ENCODE data around the gene DMD. TPM values are rescaled to one million over a fixed set of nuclear protein-coding genes. Genes with fewer than 3 reads are reported as not detected.

The DMD gene
- polyA plus RNA-seq, 3 donors from 2014 or later: not detected

- no peak for DNase-seq
- no peak overlapping the region for H3K27ac Mint-ChIP-seq
- H3K4me3 Mint-ChIP-seq: no peak overlapping the region
- H3K4me1 Mint-ChIP-seq: no peaks in the 10 kb centered on the region
- H3K9me3 Mint-ChIP-seq: peaks cover 0 to 7% (median 0%) of the 10 kb centered on the region in 6 donors
- peaks cover 4 to 5% (median 4%) of the 10 kb centered on the region in 3 donors for H3K27me3 Mint-ChIP-seq (ENCODE audit: low read depth in 3 of 3)
- no peaks in the 10 kb centered on the region for H3K36me3 Mint-ChIP-seq
Observed at GRCh38 chrX:31186693-31187338, 2024.5 kb downstream of the DMD start.

- Mint-ChIP-seq H3K4me3 (no peak overlapping the region), H3K27ac (no peak overlapping the region), H3K9me3 (peaks cover 0 to 7% (median 0%) of the 10 kb centered on the region in 6 donors), H3K27me3 (ENCODE audit: low read depth in 3 of 3) (peaks cover 2 to 5% (median 4%) of the 10 kb centered on the region in 3 donors), H3K4me1 (no peaks in the 10 kb centered on the region), H3K36me3 (no peaks in the 10 kb centered on the region)
- no peak for DNase-seq
Observed at GRCh38 chrX:31185884-31186283, 2025.5 kb downstream of the DMD start.

GRCh38 chrX:31181377-31182000 is 2029.9 kb downstream of the DMD start:
- no peaks in the 10 kb centered on the region for H3K36me3 Mint-ChIP-seq
- H3K9me3 Mint-ChIP-seq: peaks cover 0 to 7% (median 0%) of the 10 kb centered on the region in 6 donors

GRCh38 chrX:31179203-31179602 is 2032.1 kb downstream of the DMD start:
- H3K9me3 Mint-ChIP-seq: peaks cover 0 to 1% (median 0%) of the 10 kb centered on the region in 6 donors
- no peaks in the 10 kb centered on the region for H3K36me3 Mint-ChIP-seq
- H3K4me3 Mint-ChIP-seq: no peak overlapping the region
- peaks cover 2 to 6% (median 5%) of the 10 kb centered on the region in 3 donors for H3K27me3 Mint-ChIP-seq (ENCODE audit: low read depth in 3 of 3)
- no peak overlapping the region for H3K27ac Mint-ChIP-seq
- DNase-seq: no peak
- no peaks in the 10 kb centered on the region for H3K4me1 Mint-ChIP-seq

More at GRCh38 chrX:31181377-31182000, 2029.9 kb downstream of the DMD start:
- no peak for DNase-seq
- Mint-ChIP-seq H3K27ac (no peak overlapping the region), H3K27me3 (ENCODE audit: low read depth in 3 of 3) (peaks cover 0 to 6% (median 5%) of the 10 kb centered on the region in 3 donors), H3K4me3 (no peak overlapping the region), H3K4me1 (no peaks in the 10 kb centered on the region)

GRCh38 chrX:31178769-31179125 is 2032.6 kb downstream of the DMD start:
- Mint-ChIP-seq H3K27me3 (ENCODE audit: low read depth in 3 of 3) (peaks cover 2 to 5% (median 5%) of the 10 kb centered on the region in 3 donors), H3K27ac (no peak overlapping the region), H3K36me3 (no peaks in the 10 kb centered on the region), H3K4me1 (no peaks in the 10 kb centered on the region), H3K4me3 (no peak overlapping the region), H3K9me3 (no peaks in the 10 kb centered on the region)
- no peak for DNase-seq

GRCh38 chrX:31178064-31178768 is 2033.1 kb downstream of the DMD start:
- no peaks in the 10 kb centered on the region for H3K36me3 Mint-ChIP-seq
- no peaks in the 10 kb centered on the region for H3K4me1 Mint-ChIP-seq
- H3K27ac Mint-ChIP-seq: no peak overlapping the region
- no peaks in the 10 kb centered on the region for H3K9me3 Mint-ChIP-seq
- DNase-seq: no peak
- peaks cover 2 to 5% (median 5%) of the 10 kb centered on the region in 3 donors for H3K27me3 Mint-ChIP-seq (ENCODE audit: low read depth in 3 of 3)
- no peak overlapping the region for H3K4me3 Mint-ChIP-seq

GRCh38 chrX:31170792-31171191 is 2040.6 kb downstream of the DMD start:
- H3K27me3 Mint-ChIP-seq (ENCODE audit: low read depth in 3 of 3): peaks cover 0 to 7% (median 2%) of the 10 kb centered on the region in 3 donors
- no peak overlapping the region for H3K27ac Mint-ChIP-seq
- H3K36me3 Mint-ChIP-seq: no peaks in the 10 kb centered on the region
- no peaks in the 10 kb centered on the region for H3K4me1 Mint-ChIP-seq
- H3K9me3 Mint-ChIP-seq: peaks cover 0 to 7% (median 0%) of the 10 kb centered on the region in 6 donors
- H3K4me3 Mint-ChIP-seq: no peak overlapping the region
- DNase-seq: no peak

GRCh38 chrX:31168551-31168950 is 2042.8 kb downstream of the DMD start:
- Mint-ChIP-seq H3K36me3 (no peaks in the 10 kb centered on the region), H3K27me3 (ENCODE audit: low read depth in 3 of 3) (peaks cover 0 to 7% (median 2%) of the 10 kb centered on the region in 3 donors), H3K4me1 (no peaks in the 10 kb centered on the region), H3K27ac (no peak overlapping the region), H3K9me3 (peaks cover 0 to 7% (median 0%) of the 10 kb centered on the region in 6 donors), H3K4me3 (no peak overlapping the region)
- no peak for DNase-seq

GRCh38 chrX:31166832-31167231 is 2044.5 kb downstream of the DMD start:
- Mint-ChIP-seq H3K4me1 (no peaks in the 10 kb centered on the region), H3K27me3 (ENCODE audit: low read depth in 3 of 3) (peaks cover 0 to 2% (median 2%) of the 10 kb centered on the region in 3 donors), H3K4me3 (no peak overlapping the region), H3K27ac (no peak overlapping the region), H3K9me3 (peaks cover 0 to 7% (median 0%) of the 10 kb centered on the region in 6 donors), H3K36me3 (no peaks in the 10 kb centered on the region)
- no peak for DNase-seq

- Mint-ChIP-seq H3K4me1 (no peaks in the 10 kb centered on the region), H3K36me3 (no peaks in the 10 kb centered on the region), H3K27me3 (ENCODE audit: low read depth in 3 of 3) (peaks cover 0 to 2% (median 2%) of the 10 kb centered on the region in 3 donors), H3K9me3 (peaks cover 0 to 7% (median under 1%) of the 10 kb centered on the region in 6 donors), H3K27ac (no peak overlapping the region), H3K4me3 (no peak overlapping the region)
- DNase-seq: no peak
Observed at GRCh38 chrX:31166416-31166815, 2044.9 kb downstream of the DMD start.

GRCh38 chrX:31165241-31166035 is 2045.9 kb downstream of the DMD start:
- Mint-ChIP-seq H3K4me3 (no peak overlapping the region), H3K9me3 (peaks cover 0 to 7% (median 1%) of the 10 kb centered on the region in 6 donors), H3K27ac (no peak overlapping the region), H3K36me3 (no peaks in the 10 kb centered on the region), H3K4me1 (no peaks in the 10 kb centered on the region), H3K27me3 (ENCODE audit: low read depth in 3 of 3) (peaks cover 0 to 2% (median 2%) of the 10 kb centered on the region in 3 donors)
- DNase-seq: no peak

GRCh38 chrX:31154946-31155345 is 2056.4 kb downstream of the DMD start:
- H3K27me3 Mint-ChIP-seq (ENCODE audit: low read depth in 3 of 3): peaks cover 0 to 5% (median 1%) of the 10 kb centered on the region in 3 donors
- no peak for DNase-seq
- no peaks in the 10 kb centered on the region for H3K4me1 Mint-ChIP-seq
- no peak overlapping the region for H3K4me3 Mint-ChIP-seq
- no peak overlapping the region for H3K27ac Mint-ChIP-seq
- H3K36me3 Mint-ChIP-seq: no peaks in the 10 kb centered on the region
- H3K9me3 Mint-ChIP-seq: peaks cover 0 to 3% (median 0%) of the 10 kb centered on the region in 6 donors

- H3K4me3 Mint-ChIP-seq: no peak overlapping the region
- H3K9me3 Mint-ChIP-seq: peaks cover 0 to 3% (median 0%) of the 10 kb centered on the region in 6 donors
- H3K36me3 Mint-ChIP-seq: no peaks in the 10 kb centered on the region
- no peak for DNase-seq
- no peak overlapping the region for H3K27ac Mint-ChIP-seq
- H3K27me3 Mint-ChIP-seq (ENCODE audit: low read depth in 3 of 3): peaks cover 0 to 5% (median 1%) of the 10 kb centered on the region in 3 donors
- H3K4me1 Mint-ChIP-seq: no peaks in the 10 kb centered on the region
Observed at GRCh38 chrX:31153475-31154047, 2057.8 kb downstream of the DMD start.

Measured in immature natural killer cell (primary cell).